HG03025 (cell line): ENCODE results near the gene CNPY1.
"Not testable (repeated sequence)": the region's sequence is repeated elsewhere in the genome, so short reads cannot be mapped to it uniquely, and the experiment has no call there.

Experiments used
- ATAC-seq: cut with Tn5 transposase; IDR thresholded peaks from one replicate; pipeline ENCODE4 v1.9.1; 2021; ENCODE audit warnings: mild to moderate bottlenecking, moderate library complexity; ENCODE audit not compliant: unreplicated experiment, low FRiP score

CNPY1 gene

DNA sequence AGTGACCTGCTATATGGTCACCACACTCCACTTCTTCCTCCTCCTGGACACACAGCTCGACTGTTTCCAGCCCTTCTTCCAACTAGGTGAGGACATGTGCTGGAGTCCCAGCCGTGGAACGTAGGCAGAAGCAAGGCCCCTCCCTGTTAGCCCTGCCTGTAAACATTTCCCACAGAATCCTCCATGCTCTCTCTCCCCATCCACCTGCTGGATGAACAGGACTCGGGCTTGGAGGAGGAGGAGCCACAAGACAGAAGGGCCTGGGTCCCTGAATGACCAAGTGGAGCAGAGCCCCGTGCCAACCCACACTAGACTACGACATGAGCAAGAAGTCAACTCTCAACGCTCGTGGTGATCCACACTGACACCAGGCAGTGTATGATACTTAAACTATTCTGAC is 9.9 kb downstream of the CNPY1 start:
- no peak for ATAC-seq

DNA sequence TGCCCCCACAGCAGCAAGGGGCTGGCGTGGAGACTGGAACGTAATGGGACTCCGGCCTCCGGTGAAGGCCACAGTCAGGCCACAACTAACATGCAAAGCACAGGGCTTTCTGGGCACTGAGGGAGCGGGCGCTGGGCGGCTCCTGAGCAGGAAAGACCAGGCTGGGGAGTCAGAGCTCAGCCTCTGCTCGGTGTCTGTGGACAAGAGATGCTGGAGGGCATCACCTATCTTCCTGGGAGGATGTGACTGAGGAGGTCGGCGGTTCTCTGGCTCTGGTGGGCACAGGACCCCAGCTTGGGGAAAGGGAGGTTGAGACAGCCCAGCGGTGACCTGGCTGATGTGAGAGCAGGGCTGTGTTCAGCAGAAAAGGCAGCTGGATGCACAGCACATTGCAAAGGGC is 11.7 kb downstream of the CNPY1 start:
- ATAC-seq = no peak

- ATAC-seq = no peak
Observed at GRCh38 chr7:155533827-155534690, 12.3 kb downstream of the CNPY1 start.

- no peak for ATAC-seq
Observed at GRCh38 chr7:155533120-155533826, 13.1 kb downstream of the CNPY1 start.

DNA sequence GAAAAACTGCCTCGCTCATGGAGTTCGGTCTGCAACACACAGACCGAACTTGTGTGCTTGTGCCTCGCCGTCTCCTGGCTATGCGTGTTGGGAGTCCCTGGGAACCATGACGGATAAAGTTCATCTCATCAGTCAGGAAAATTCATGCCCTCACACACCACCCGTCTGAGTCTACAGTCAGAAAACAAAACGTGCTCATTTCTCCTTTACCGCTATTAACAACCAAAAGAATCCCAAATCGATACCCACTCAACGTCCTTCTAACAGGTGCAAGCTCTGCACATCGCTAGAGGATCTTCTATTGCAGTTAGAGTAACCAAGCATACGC is 13.6 kb downstream of the CNPY1 start:
- ATAC-seq = no peak

GRCh38 chr7:155531681-155532080 is 14.7 kb downstream of the CNPY1 start:
- no peak for ATAC-seq

DNA sequence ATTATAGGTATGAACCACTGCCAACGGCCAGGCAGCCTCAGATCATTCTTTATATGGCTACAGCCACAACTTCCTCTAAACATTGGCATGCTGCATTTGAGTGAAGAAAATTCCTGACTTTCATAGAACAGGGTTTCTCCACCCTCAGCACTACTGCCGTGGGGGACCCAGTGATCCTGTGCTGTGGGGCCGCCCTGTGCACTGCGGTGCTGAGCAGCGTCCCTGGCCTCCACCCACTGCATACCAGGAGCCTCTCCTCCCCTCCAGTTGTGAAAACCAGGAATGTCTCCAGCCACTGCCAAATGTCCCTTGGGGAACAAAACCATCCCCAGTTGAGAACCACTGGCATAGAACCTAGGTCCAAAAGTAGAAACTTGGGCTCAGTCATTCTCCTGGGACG is 15.8 kb downstream of the CNPY1 start:
- no peak for ATAC-seq

- ATAC-seq = no peak
Observed at GRCh38 chr7:155529845-155530244, 16.5 kb downstream of the CNPY1 start.

DNA sequence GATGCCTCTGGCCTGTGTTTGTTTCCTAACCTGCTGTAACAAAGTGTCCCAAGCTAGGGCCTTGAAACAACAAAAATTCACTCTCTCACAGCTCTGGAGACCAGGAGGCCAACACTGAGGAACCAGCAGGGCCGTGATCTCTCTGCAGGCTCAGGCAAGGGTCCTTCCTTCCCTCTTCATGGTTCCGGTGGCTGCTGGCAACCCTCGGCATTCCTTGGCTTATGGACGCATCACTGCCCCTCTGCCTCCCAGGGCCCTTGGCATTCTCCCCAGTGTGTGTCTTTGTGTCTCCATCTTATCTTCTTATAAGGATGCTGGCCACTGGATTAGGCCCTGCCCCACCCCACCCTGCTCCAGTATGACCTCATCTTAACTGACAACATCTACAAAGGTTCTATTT is 17.0 kb downstream of the CNPY1 start:
- no peak for ATAC-seq

DNA sequence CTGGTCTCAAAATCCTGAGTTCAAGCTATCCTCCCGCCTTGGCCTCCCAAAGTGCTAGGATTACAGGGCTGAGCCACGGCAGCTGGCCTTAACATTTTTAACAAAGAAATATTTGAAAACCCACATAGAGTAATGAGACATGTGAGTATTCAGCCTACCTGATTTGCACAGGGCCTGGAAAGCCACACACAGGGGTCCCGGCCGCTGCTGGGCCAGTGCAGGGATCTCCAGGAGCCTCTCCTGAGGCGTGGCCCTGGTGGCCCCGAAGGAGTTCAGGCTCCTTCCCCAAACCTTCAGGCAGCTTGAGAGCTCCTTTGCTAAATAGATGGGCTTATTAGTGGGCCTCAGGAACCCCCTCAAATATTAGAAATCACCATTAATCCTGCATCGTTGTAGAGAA is 18.7 kb downstream of the CNPY1 start:
- ATAC-seq = no peak

GRCh38 chr7:155526225-155526624 is 20.1 kb downstream of the CNPY1 start:
- ATAC-seq = no peak

DNA sequence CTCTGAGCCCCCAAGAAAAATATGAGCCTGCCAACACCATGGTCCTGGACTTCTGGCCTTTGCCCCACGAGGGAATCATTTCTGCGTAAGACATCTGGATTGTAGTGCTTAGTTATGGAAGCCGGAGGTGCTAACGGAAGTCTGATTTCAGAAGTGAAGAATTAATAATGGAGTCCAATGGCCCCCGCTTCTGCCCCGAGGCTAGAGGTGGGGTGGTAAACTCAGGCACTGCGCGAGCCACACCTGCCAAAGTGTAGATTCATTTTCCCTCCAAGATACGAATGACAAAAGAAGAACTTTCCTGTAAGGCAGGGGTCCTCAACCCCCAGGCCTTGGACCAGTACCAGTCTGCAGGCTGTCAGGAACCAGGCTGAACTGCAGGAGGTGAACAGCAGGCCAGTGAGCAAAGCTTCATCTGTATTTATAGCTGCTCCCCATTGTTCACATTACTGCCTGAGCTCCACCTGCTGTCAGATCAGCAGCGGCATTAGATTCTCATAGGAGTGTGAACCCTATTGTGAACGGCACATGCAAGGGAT is 22.3 kb downstream of the CNPY1 start:
- no peak for ATAC-seq

DNA sequence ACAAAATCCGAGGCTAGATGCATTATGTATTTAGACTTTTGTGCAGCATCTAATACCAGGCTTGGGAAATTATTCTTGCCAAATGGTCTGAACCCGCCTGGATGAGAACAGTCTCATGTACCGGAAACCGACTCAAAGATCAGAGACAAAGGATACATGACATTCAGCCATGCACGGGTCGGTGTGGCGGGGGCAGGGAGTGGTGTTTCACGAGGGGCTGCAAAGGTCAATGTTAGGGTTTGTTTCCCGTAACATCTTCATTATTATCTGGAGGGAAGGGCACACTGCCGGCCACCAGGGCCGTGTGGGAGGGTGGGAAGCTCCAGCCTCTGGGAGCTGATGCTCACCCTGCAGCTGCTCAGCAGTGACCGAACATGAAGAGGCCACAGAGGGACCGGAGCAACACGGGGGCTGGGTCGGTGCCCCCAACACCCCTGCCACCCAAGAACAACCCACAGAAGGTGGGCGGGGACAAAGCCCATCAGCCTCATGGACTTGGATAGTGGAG is 23.1 kb downstream of the CNPY1 start:
- no peak for ATAC-seq

DNA sequence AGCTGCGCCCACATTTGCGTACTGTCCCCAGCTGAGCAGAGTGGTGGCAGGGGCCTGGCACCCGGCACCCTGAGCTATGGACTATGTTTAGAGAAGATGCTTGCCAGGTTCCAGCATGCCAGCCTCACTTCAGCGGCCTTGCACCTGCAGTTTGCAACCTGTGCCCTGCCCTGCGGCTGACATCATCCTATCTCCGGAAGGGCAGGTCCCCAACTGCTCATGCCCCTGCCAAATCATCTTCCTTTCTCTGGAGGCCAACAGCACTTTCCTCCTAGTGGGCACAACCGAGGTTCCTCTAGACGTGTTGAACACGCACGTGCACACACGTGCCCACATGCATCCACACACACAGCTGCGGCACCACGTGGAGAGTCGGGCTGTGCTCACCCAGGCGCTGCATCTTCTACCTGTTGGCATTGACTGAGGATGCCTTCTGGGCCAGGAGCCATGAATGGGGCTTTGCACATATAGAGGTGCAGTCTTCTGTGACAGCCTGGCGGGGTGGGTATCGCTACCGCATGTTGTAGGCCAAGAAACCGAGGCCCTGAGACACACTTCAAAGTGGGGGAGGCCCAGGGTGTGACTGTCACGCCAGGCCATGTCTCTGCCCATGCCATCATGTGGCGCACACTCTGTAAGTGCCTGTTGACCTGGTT is 24.5 kb downstream of the CNPY1 start:
- ATAC-seq = no peak

- no peak for ATAC-seq
Observed at GRCh38 chr7:155521007-155521742, 25.2 kb downstream of the CNPY1 start.

DNA sequence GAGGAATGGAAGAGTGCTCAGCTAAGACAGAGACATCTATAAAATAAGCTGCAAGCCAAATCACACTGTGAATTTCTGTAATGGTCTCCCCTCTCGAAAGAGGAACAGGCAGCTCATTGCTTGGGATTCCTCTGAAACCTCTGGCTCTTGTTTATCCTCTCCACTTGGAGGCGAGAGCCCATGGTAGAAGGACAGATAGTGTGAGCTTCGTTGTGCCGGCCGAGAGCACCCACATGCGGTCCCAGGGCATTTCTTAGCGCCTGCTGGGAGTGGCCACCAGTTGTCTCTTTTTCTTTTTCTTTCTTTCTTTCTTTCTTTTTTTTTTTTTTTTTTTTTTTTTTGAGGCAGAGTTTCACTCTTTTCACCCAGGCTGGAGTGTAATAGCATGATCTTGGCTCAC is 26.2 kb downstream of the CNPY1 start:
- ATAC-seq = no peak

DNA sequence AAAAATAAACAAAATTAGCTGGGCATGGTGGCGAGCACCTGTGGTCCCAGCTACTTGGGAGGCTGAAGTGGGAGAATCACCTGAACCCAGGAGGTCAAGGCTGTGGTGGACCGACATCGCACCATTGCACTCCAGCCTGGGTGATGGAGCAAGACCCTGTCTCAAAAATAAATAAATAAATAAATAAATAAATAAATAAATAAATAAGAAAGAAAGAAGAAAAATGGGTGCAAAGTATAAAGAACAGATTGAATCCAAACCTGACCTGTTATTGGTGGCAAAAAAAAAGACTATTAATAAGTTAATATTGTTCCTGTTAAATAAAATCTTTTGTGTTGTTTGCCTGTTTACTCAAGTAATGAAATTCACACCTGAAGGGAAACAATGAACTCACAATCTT is 27.0 kb downstream of the CNPY1 start:
- ATAC-seq = not testable (repeated sequence)

GRCh38 chr7:155518633-155519032 is 27.7 kb downstream of the CNPY1 start:
- ATAC-seq = no peak

- ATAC-seq = no peak
Observed at GRCh38 chr7:155517969-155518368, 28.4 kb downstream of the CNPY1 start.

GRCh38 chr7:155517452-155517851 is 28.9 kb downstream of the CNPY1 start:
- ATAC-seq = no peak
